Parathyroid adenoma (tissue), 2 donors: Measurements from ENCODE around the gene PELO.

Experiments
- H2AFZ ChIP-seq: fragments of 300-600 bp; sonication (generic); one replicate; pipeline ENCODE4 v1.7.0; 2017; ENCODE audit warnings: antibody characterized with exemption, mild to moderate bottlenecking
- H3K27ac ChIP-seq: fragments of 300-600 bp; sonication (generic); one replicate; pipeline ENCODE4 v1.7.0; 2017
- H3K27me3 ChIP-seq: fragments of 300-600 bp; sonication (generic); one replicate; pipeline ENCODE4 v1.7.0; 2017; ENCODE audit warnings: low read length; ENCODE audit not compliant: control insufficient read depth, insufficient read depth
- H3K36me3 ChIP-seq: fragments of 300-600 bp; sonication (generic); one replicate; pipeline ENCODE4 v1.7.0; 2017; ENCODE audit warnings: low read length; ENCODE audit not compliant: control insufficient read depth, insufficient read depth
- H3K4me1 ChIP-seq: fragments of 300-600 bp; sonication (generic); one replicate; pipeline ENCODE4 v1.7.0; 2017; ENCODE audit warnings: control low read depth
- H3K4me2 ChIP-seq: fragments of 300-600 bp; sonication (generic); one replicate; pipeline ENCODE4 v1.7.0; 2017; ENCODE audit warnings: low read length
- H3K4me3 ChIP-seq: fragments of 300-600 bp; sonication (generic); one replicate; pipeline ENCODE4 v1.7.0; 2017; ENCODE audit warnings: low read depth, low read length
- H3K79me2 ChIP-seq: fragments of 300-600 bp; sonication (generic); one replicate; pipeline ENCODE4 v1.7.0; 2017; ENCODE audit warnings: control low read depth
- H3K9ac ChIP-seq: fragments of 300-600 bp; sonication (generic); one replicate; pipeline ENCODE4 v1.7.0; 2017; ENCODE audit warnings: mild to moderate bottlenecking
- H3K9me3 ChIP-seq: fragments of 300-600 bp; sonication (generic); one replicate; pipeline ENCODE4 v1.7.0; 2017; ENCODE audit warnings: low read length; ENCODE audit not compliant: control insufficient read depth
- CTCF ChIP-seq: fragments of 300-600 bp; sonication (generic); IDR thresholded peaks from one replicate; pipeline ENCODE4 v1.7.0; 2017; ENCODE audit warnings: antibody characterized with exemption, mild to moderate bottlenecking
- donor health status: primary hyperparathyroidism.

The PELO gene

GRCh38 chr5:52749666-52750065 is 38.0 kb upstream of the PELO start:
- Histone ChIP-seq H3K9me3 (no peaks in the 10 kb centered on the region), H3K27ac (no peak overlapping the region), H3K27me3 (no peaks in the 10 kb centered on the region), H3K36me3 (no peaks in the 10 kb centered on the region), H3K9ac (no peak overlapping the region), H3K79me2 (no peaks in the 10 kb centered on the region), H3K4me1 (no peaks in the 10 kb centered on the region), H3K4me3 (no peak overlapping the region), H3K4me2 (no peak overlapping the region), H2AFZ (peak overlapping the region; percentile 10)
- no peak for TF ChIP-seq CTCF

- H3K9ac ChIP-seq = no peak overlapping the region
- no peaks in the 10 kb centered on the region for H3K9me3 ChIP-seq
- no peaks in the 10 kb centered on the region for H3K79me2 ChIP-seq
- no peak overlapping the region for H3K27ac ChIP-seq
- no peak for TF ChIP-seq CTCF
- H3K4me2 ChIP-seq = no peak overlapping the region
- H2AFZ ChIP-seq = no peak overlapping the region
- no peaks in the 10 kb centered on the region for H3K36me3 ChIP-seq
- no peaks in the 10 kb centered on the region for H3K27me3 ChIP-seq
- H3K4me1 ChIP-seq = peaks cover under 1% of the 10 kb centered on the region
- H3K4me3 ChIP-seq = no peak overlapping the region
Measured at GRCh38 chr5:52751137-52751536, 36.6 kb upstream of the PELO start.

- Histone ChIP-seq H3K79me2 (no peaks in the 10 kb centered on the region), H3K27ac (no peak overlapping the region), H3K36me3 (no peaks in the 10 kb centered on the region), H3K9me3 (no peaks in the 10 kb centered on the region), H3K4me3 (no peak overlapping the region), H2AFZ (no peak overlapping the region), H3K9ac (no peak overlapping the region), H3K27me3 (no peaks in the 10 kb centered on the region), H3K4me2 (no peak overlapping the region), H3K4me1 (peaks cover 14% of the 10 kb centered on the region)
- TF ChIP-seq CTCF = no peak
Measured at GRCh38 chr5:52754051-52754450, 33.7 kb upstream of the PELO start.

GRCh38 chr5:52757527-52757926 is 30.2 kb upstream of the PELO start:
- Histone ChIP-seq H3K4me3 (no peak overlapping the region), H3K36me3 (no peaks in the 10 kb centered on the region), H3K9ac (no peak overlapping the region), H3K27ac (peak overlapping the region; percentile 68), H3K79me2 (no peaks in the 10 kb centered on the region), H3K4me2 (no peak overlapping the region), H3K9me3 (no peaks in the 10 kb centered on the region), H2AFZ (peak overlapping the region; percentile 54), H3K4me1 (peaks cover 14% of the 10 kb centered on the region), H3K27me3 (no peaks in the 10 kb centered on the region)
- no peak for TF ChIP-seq CTCF

GRCh38 chr5:52758014-52758413 is 29.7 kb upstream of the PELO start:
- no peaks in the 10 kb centered on the region for H3K9me3 ChIP-seq
- no peak overlapping the region for H3K27ac ChIP-seq
- peaks cover 14% of the 10 kb centered on the region for H3K4me1 ChIP-seq
- no peaks in the 10 kb centered on the region for H3K27me3 ChIP-seq
- no peak overlapping the region for H3K4me3 ChIP-seq
- no peak overlapping the region for H3K4me2 ChIP-seq
- H3K79me2 ChIP-seq = no peaks in the 10 kb centered on the region
- H3K36me3 ChIP-seq = no peaks in the 10 kb centered on the region
- no peak for TF ChIP-seq CTCF
- H2AFZ ChIP-seq = no peak overlapping the region
- H3K9ac ChIP-seq = no peak overlapping the region
